Measurements from ENCODE around the gene UBR1. TPM values are rescaled to one million over a fixed set of nuclear protein-coding genes. Genes with fewer than 3 reads are reported as not detected.

The UBR1 gene
- total RNA-seq, 1 experiment from 2014 or later, result 17.9 TPM

DNA sequence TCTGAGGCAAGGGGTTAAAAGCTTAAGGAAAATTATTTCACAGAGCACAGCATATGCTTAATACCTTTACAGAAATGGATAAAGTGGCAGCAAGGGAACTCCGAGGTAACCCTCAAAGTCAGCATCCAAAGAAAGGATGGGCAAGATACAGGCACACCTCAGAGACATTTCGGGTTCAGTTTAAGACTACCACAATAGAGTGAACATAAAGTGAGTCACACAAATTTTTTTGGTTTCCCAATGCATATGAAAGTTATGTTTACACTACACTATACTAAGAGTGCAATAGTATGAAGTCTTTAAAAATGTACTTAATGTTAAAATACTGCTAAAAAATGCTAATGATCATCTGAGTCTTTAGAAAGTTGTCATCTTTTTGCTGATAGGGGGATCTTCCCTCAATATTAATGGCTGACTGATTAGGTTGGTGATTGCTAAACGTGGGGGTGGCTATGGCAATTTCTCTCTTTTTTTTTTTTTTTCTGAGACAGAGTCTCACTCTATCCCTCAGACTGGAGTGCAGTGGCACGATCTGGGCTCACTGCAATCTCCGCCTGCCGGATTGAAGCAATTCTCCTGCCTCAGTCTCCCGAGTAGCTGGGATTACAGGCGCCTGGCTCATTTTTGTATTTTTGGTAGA lies 10.0 kb downstream of the UBR1 start:
- intact Hi-C loops (cut with micrococcal nuclease), result no loop called here
- DNase-seq (ENCODE audit: low read depth, low spot score) (no peak), ATAC-seq (no peak)
- no peak for TF ChIP-seq TCF7L2 (IDR thresholded peaks at IDR 0.05; ENCODE audit: borderline replicate concordance, extremely low read depth, insufficient read depth, insufficient read length)
- Histone ChIP-seq H3K27ac (ENCODE audit: low read depth, low read length) (no peak overlapping the region), H3K36me3 (ENCODE audit: control insufficient read depth in 1 of 2, insufficient read depth in 2 of 2, low read length in 2 of 2) (no peaks in the 10 kb centered on the region; a peak in 1 of 4 replicates), H3K4me1 (ENCODE audit: control insufficient read depth in 1 of 2, insufficient read depth in 2 of 2, low read length in 2 of 2) (no peaks in the 10 kb centered on the region), H3K9me3 (ENCODE audit: control insufficient read depth in 1 of 2, insufficient read depth in 1 of 2, low read depth in 1 of 2, low read length in 2 of 2) (no peaks in the 10 kb centered on the region), H3K27me3 (ENCODE audit: insufficient read depth, low read length) (no peaks in the 10 kb centered on the region), H3K4me2 (ENCODE audit: low read length) (no peak overlapping the region), H3K4me3 (replicated peaks in 1 of 2; ENCODE audit: low read depth in 1 of 2, low read length in 2 of 2) (no peak overlapping the region), H2AFZ (ENCODE audit: low read depth, low read length, poor library complexity, severe bottlenecking) (no peak overlapping the region), H4K20me1 (ENCODE audit: insufficient read depth) (no peaks in the 10 kb centered on the region), H3K79me2 (ENCODE audit: insufficient read depth, low read length) (peaks cover 77% of the 10 kb centered on the region), H3K9me2 (ENCODE audit: insufficient read depth) (no peaks in the 10 kb centered on the region), H3K9ac (ENCODE audit: low read length) (no peak overlapping the region)
- no TSS peak for BruUV-seq (replicated peaks)
- RAD21 ChIA-PET (ENCODE audit: low non-redundant PET in 1 of 2, low total read pairs in 2 of 2, uncharacterized antibody in 2 of 2, unreplicated experiment in 2 of 2), result no interaction called here
- CTCF ChIA-PET, result no interaction called here
- POLR2A ChIA-PET, result interaction anchor here (1.0 kb wide), 1 partner anchor 10 kb away, joined by 3 read pairs; the partner anchor contains the start of gene UBR1

DNA sequence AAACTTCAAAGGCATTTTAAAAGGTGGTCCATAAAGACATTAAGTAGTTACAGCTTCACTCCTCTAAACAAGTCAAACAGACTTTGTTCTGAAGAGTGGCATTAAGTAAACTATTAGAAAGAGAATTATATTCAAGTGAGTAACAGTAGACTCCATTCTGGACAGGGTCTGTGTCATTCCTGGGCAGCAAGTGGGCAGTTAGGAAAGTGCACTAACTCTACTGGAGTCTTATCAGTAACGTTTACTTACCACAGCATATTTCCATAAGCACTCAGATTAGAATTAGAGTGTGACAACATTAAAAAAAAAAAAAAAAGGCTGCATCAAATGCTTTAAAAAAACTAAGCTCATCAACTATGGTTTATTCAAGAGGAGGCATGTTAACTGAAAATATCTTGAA lies 10.6 kb downstream of the UBR1 start:
- DNase-seq (ENCODE audit: low read depth, low spot score) (no peak), ATAC-seq (no peak)
- BruUV-seq (replicated peaks), result no TSS peak
- Histone ChIP-seq H3K79me2 (ENCODE audit: insufficient read depth, low read length) (peaks cover 77% of the 10 kb centered on the region), H3K4me1 (ENCODE audit: control insufficient read depth in 1 of 2, insufficient read depth in 2 of 2, low read length in 2 of 2) (no peaks in the 10 kb centered on the region), H3K4me2 (ENCODE audit: low read length) (no peak overlapping the region), H3K9me2 (ENCODE audit: insufficient read depth) (no peaks in the 10 kb centered on the region), H4K20me1 (ENCODE audit: insufficient read depth) (no peaks in the 10 kb centered on the region), H3K9ac (ENCODE audit: low read length) (no peak overlapping the region), H3K4me3 (replicated peaks in 1 of 2; ENCODE audit: low read depth in 1 of 2, low read length in 2 of 2) (no peak overlapping the region), H3K9me3 (ENCODE audit: control insufficient read depth in 1 of 2, insufficient read depth in 1 of 2, low read depth in 1 of 2, low read length in 2 of 2) (no peaks in the 10 kb centered on the region), H3K36me3 (ENCODE audit: control insufficient read depth in 1 of 2, insufficient read depth in 2 of 2, low read length in 2 of 2) (no peaks in the 10 kb centered on the region; a peak in 1 of 4 replicates), H2AFZ (ENCODE audit: low read depth, low read length, poor library complexity, severe bottlenecking) (no peak overlapping the region), H3K27me3 (ENCODE audit: insufficient read depth, low read length) (no peaks in the 10 kb centered on the region), H3K27ac (ENCODE audit: low read depth, low read length) (no peak overlapping the region)
- TF ChIP-seq ZFX (IDR thresholded peaks at IDR 0.05) (no peak), CBX3 (IDR thresholded peaks at IDR 0.05; ENCODE audit: low read depth) (no peak), EGR1 (IDR thresholded peaks at IDR 0.05; ENCODE audit: low read depth) (no peak), RAD21 (IDR thresholded peaks at IDR 0.05; ENCODE audit: low read depth) (no peak), SRF (IDR thresholded peaks at IDR 0.05; ENCODE audit: low read depth) (no peak), SIN3A (IDR thresholded peaks at IDR 0.05; ENCODE audit: low read depth) (no peak), EZH2 (IDR thresholded peaks at IDR 0.05) (no peak), EZH2phosphoT487 (IDR thresholded peaks at IDR 0.05; ENCODE audit: borderline replicate concordance) (no peak), POLR2AphosphoS5 (IDR thresholded peaks at IDR 0.05; ENCODE audit: low read depth, low read length) (no peak)
- TF ChIP-seq, protein P1, sequence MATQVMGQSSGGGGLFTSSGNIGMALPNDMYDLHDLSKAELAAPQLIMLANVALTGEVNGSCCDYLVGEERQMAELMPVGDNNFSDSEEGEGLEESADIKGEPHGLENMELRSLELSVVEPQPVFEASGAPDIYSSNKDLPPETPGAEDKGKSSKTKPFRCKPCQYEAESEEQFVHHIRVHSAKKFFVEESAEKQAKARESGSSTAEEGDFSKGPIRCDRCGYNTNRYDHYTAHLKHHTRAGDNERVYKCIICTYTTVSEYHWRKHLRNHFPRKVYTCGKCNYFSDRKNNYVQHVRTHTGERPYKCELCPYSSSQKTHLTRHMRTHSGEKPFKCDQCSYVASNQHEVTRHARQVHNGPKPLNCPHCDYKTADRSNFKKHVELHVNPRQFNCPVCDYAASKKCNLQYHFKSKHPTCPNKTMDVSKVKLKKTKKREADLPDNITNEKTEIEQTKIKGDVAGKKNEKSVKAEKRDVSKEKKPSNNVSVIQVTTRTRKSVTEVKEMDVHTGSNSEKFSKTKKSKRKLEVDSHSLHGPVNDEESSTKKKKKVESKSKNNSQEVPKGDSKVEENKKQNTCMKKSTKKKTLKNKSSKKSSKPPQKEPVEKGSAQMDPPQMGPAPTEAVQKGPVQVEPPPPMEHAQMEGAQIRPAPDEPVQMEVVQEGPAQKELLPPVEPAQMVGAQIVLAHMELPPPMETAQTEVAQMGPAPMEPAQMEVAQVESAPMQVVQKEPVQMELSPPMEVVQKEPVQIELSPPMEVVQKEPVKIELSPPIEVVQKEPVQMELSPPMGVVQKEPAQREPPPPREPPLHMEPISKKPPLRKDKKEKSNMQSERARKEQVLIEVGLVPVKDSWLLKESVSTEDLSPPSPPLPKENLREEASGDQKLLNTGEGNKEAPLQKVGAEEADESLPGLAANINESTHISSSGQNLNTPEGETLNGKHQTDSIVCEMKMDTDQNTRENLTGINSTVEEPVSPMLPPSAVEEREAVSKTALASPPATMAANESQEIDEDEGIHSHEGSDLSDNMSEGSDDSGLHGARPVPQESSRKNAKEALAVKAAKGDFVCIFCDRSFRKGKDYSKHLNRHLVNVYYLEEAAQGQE (IDR thresholded peaks at IDR 0.05; ENCODE audit: low read depth), result no peak
- TF ChIP-seq, protein P2, sequence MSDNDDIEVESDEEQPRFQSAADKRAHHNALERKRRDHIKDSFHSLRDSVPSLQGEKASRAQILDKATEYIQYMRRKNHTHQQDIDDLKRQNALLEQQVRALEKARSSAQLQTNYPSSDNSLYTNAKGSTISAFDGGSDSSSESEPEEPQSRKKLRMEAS (IDR thresholded peaks at IDR 0.05), result no peak
- intact Hi-C loops (cut with micrococcal nuclease), result no loop called here
- ChIA-PET CTCF (no interaction called here), RAD21 (ENCODE audit: low non-redundant PET in 1 of 2, low total read pairs in 2 of 2, uncharacterized antibody in 2 of 2, unreplicated experiment in 2 of 2) (no interaction called here), POLR2A (interaction anchor here (1.0 kb wide), 1 partner anchor 11 kb away, joined by 3 read pairs; the partner anchor contains the start of gene UBR1)

Data from HCT116 (cell line).